H1 (cell line): ENCODE data around the gene RABL2B. TPM values are rescaled to one million over a fixed set of nuclear protein-coding genes. Genes with fewer than 3 reads are reported as not detected.

Source experiments
- CTCF ChIA-PET: fragments of 300-600 bp; sonication (Branson Sonifier 250); formaldehyde crosslinking; loops from one replicate; lab custom pipeline; 2021; ENCODE audit not compliant: partially characterized antibody; lab: Charles Lee
- POLR2A ChIA-PET: fragments of 300-600 bp; sonication (Branson Sonifier 250); formaldehyde crosslinking; loops from one replicate; lab custom pipeline; 2021; ENCODE audit warnings: inconsistent platforms; ENCODE audit not compliant: partially characterized antibody; lab: Charles Lee
- DNase-seq, 2 experiments: peaks; one replicate each; pipeline versions ENCODE4 v3.0.0 to v3.0.0-alpha.2; 2010 to 2022; ENCODE audit warnings: low spot score in 2 of 2, low read depth in 1 of 2, mixed read lengths in 1 of 2
- FAIRE-seq: peaks from 2 replicates; lab custom pipeline; 2011; peaks lifted over from hg19 to GRCh38; lab: Jason Lieb, UNC
- H2AFZ ChIP-seq: 2 replicates; pipeline ENCODE4 v1.8.1; 2012; ENCODE audit warnings: low read length, inconsistent platforms
- H2AK5ac ChIP-seq: 2 replicates; pipeline ENCODE4 v1.6.1; 2013; ENCODE audit warnings: low read depth, low read length
- H2BK120ac ChIP-seq: replicated peaks from 2 replicates; pipeline ENCODE3; 2013; ENCODE audit warnings: low read depth, low read length, inconsistent platforms
- H2BK12ac ChIP-seq: 2 replicates; pipeline ENCODE4 v1.6.1; 2013; ENCODE audit warnings: low read depth, low read length
- H2BK15ac ChIP-seq: 2 replicates; pipeline ENCODE4 v1.6.1; 2013; ENCODE audit warnings: low read length
- H2BK20ac ChIP-seq: 2 replicates; pipeline ENCODE4 v1.6.1; 2013; ENCODE audit warnings: low read length
- H2BK5ac ChIP-seq: 2 replicates; pipeline ENCODE4 v1.6.1; 2013; ENCODE audit warnings: low read depth, low read length
- H3K14ac ChIP-seq: 2 replicates; pipeline ENCODE4 v1.6.1; 2013; ENCODE audit warnings: inconsistent platforms; ENCODE audit not compliant: insufficient read length
- H3K18ac ChIP-seq: 2 replicates; pipeline ENCODE4 v1.6.1; 2013; ENCODE audit warnings: low read length; ENCODE audit errors: extremely low read depth
- H3K23ac ChIP-seq: 2 replicates; pipeline ENCODE4 v1.6.1; 2013; ENCODE audit warnings: inconsistent platforms; ENCODE audit not compliant: insufficient read length
- H3K23me2 ChIP-seq: 2 replicates; pipeline ENCODE4 v1.6.1; 2013; ENCODE audit warnings: low read depth, low read length
- H3K27ac ChIP-seq: 2 replicates; pipeline ENCODE4 v1.6.1; 2011; ENCODE audit warnings: low read depth, low read length, inconsistent platforms
- H3K27me3 ChIP-seq, 4 experiments: replicated peaks in 1 of 4; 1 replicate in 1 of 4; 2 replicates in 3 of 4; pipeline versions ENCODE4 v1.6.1 to v1.8.1; 2011 to 2013; ENCODE audit warnings: low read length in 3 of 4, mild to moderate bottlenecking in 3 of 4, inconsistent platforms in 2 of 4, mixed read lengths in 2 of 4, moderate library complexity in 1 of 4; ENCODE audit not compliant: control insufficient read depth in 3 of 4, insufficient read depth in 3 of 4; ENCODE audit errors: extremely low read depth in 1 of 4
- H3K36me3 ChIP-seq, 4 experiments: 2 replicates each; pipeline versions ENCODE4 v1.6.1 to v1.8.1; 2011 to 2013; ENCODE audit warnings: mild to moderate bottlenecking in 4 of 4, low read length in 3 of 4, moderate library complexity in 2 of 4, control low read depth in 1 of 4, inconsistent platforms in 1 of 4; ENCODE audit not compliant: insufficient read depth in 4 of 4, control insufficient read depth in 2 of 4
- H3K4ac ChIP-seq: replicated peaks from 2 replicates; pipeline ENCODE3; 2013; ENCODE audit warnings: low read length, low read depth, mixed read lengths, inconsistent platforms; ENCODE audit not compliant: insufficient read length
- H3K4me1 ChIP-seq, 4 experiments: replicated peaks in 1 of 4; 1 replicate in 1 of 4; 2 replicates in 3 of 4; pipeline versions ENCODE4 v1.6.1 to v1.8.1; 2011 to 2013; ENCODE audit warnings: low read length in 3 of 4, inconsistent platforms in 2 of 4, mixed read lengths in 1 of 4; ENCODE audit not compliant: insufficient read depth in 4 of 4, control insufficient read depth in 3 of 4
- H3K4me2 ChIP-seq, 2 experiments: 2 replicates each; pipeline versions ENCODE4 v1.6.1 to v1.8.1; 2011 to 2013; ENCODE audit warnings: low read depth in 2 of 2, low read length in 2 of 2, control low read depth in 1 of 2, inconsistent platforms in 1 of 2, mild to moderate bottlenecking in 1 of 2; ENCODE audit not compliant: insufficient read depth in 1 of 2
- H3K4me3 ChIP-seq, 4 experiments: fragments of 200-600, 300-600 bp in 1 of 4; sonication (generic), shearing (Covaris generic), sonication (Bioruptor Twin) in 1 of 4; 2 replicates each; pipeline versions ENCODE4 v1.5.1 to v1.8.1; 2011 to 2016; ENCODE audit warnings: low read length in 4 of 4, low read depth in 3 of 4, control low read depth in 2 of 4, inconsistent platforms in 2 of 4, mild to moderate bottlenecking in 2 of 4, mixed read lengths in 1 of 4, moderate library complexity in 1 of 4; ENCODE audit not compliant: insufficient read depth in 2 of 4; ENCODE audit errors: extremely low read depth in 1 of 4
- H3K56ac ChIP-seq: replicated peaks from 2 replicates; pipeline ENCODE3; 2013; ENCODE audit warnings: low read depth, mild to moderate bottlenecking, mixed read lengths, low read length, inconsistent platforms; ENCODE audit not compliant: insufficient read length
- H3K79me1 ChIP-seq: 2 replicates; pipeline ENCODE4 v1.6.1; 2013; ENCODE audit warnings: low read depth, low read length, control low read depth
- H3K79me2 ChIP-seq, 2 experiments: 2 replicates each; pipeline versions ENCODE4 v1.6.1 to v1.8.1; 2012 to 2013; ENCODE audit warnings: low read length in 2 of 2, mild to moderate bottlenecking in 2 of 2, inconsistent platforms in 1 of 2; ENCODE audit not compliant: insufficient read depth in 2 of 2, control insufficient read depth in 1 of 2
- H3K9ac ChIP-seq, 4 experiments: replicated peaks in 1 of 4; 1 replicate in 1 of 4; 2 replicates in 3 of 4; pipeline versions ENCODE4 v1.6.1 to v1.8.1; 2011 to 2013; ENCODE audit warnings: low read depth in 3 of 4, low read length in 3 of 4, control low read depth in 2 of 4, mild to moderate bottlenecking in 2 of 4, moderate library complexity in 2 of 4, inconsistent platforms in 1 of 4; ENCODE audit errors: extremely low read depth in 1 of 4
- H3K9me3 ChIP-seq, 2 experiments: 2 replicates each; pipeline versions ENCODE4 v1.6.1 to v1.8.1; 2012 to 2013; ENCODE audit warnings: mild to moderate bottlenecking in 2 of 2, moderate library complexity in 2 of 2, control low read depth in 1 of 2, inconsistent platforms in 1 of 2, low read depth in 1 of 2, low read length in 1 of 2, mixed read lengths in 1 of 2; ENCODE audit not compliant: insufficient read depth in 2 of 2
- H4K20me1 ChIP-seq, 2 experiments: replicated peaks in 1 of 2; 2 replicates each; pipeline versions ENCODE3 to v1.8.1; 2011 to 2013; ENCODE audit warnings: inconsistent platforms in 2 of 2, low read length in 2 of 2, mild to moderate bottlenecking in 1 of 2; ENCODE audit not compliant: insufficient read depth in 2 of 2, control insufficient read depth in 1 of 2
- H4K5ac ChIP-seq: 2 replicates; pipeline ENCODE4 v1.6.1; 2013; ENCODE audit warnings: low read length, low read depth, mixed read lengths, inconsistent platforms; ENCODE audit not compliant: insufficient read length
- H4K8ac ChIP-seq: 2 replicates; pipeline ENCODE4 v1.8.0; 2013; ENCODE audit warnings: mild to moderate bottlenecking, moderate library complexity, low read length, inconsistent platforms; ENCODE audit not compliant: insufficient read depth; ENCODE audit errors: extremely low read depth
- H4K91ac ChIP-seq: replicated peaks from 2 replicates; pipeline ENCODE3; 2013; ENCODE audit warnings: low read length, mixed read lengths, inconsistent platforms; ENCODE audit not compliant: insufficient read length
- CHD2 ChIP-seq: IDR thresholded peaks from 2 replicates; pipeline ENCODE4 v1.6.1; 2012; ENCODE audit warnings: low read length, improper control_type of control experiment
- GABPA ChIP-seq: IDR thresholded peaks from 2 replicates; pipeline ENCODE4 v1.6.1; 2011; ENCODE audit warnings: mild to moderate bottlenecking, low read length, moderate library complexity, borderline replicate concordance; ENCODE audit not compliant: insufficient read depth
- POLR2A ChIP-seq, 2 experiments: IDR thresholded peaks; 1 replicate in 1 of 2; 2 replicates in 1 of 2; pipeline ENCODE4 v1.6.1; 2011; ENCODE audit warnings: low read depth in 2 of 2, low read length in 2 of 2, mild to moderate bottlenecking in 2 of 2; ENCODE audit errors: control extremely low read depth in 1 of 2
- RBBP5 ChIP-seq: IDR thresholded peaks from 2 replicates; pipeline ENCODE4 v1.7.1; 2012; ENCODE audit warnings: low read depth, mild to moderate bottlenecking, inconsistent platforms, low read length, moderate library complexity, borderline replicate concordance
- SAP30 ChIP-seq: fragments of 300-600 bp; sonication (generic); IDR thresholded peaks from 2 replicates; pipeline ENCODE4 v1.7.1; 2012; ENCODE audit warnings: low read length, moderate library complexity, mild to moderate bottlenecking, inconsistent platforms; ENCODE audit not compliant: insufficient read depth, insufficient replicate concordance
- SIN3A ChIP-seq, 2 experiments: IDR thresholded peaks in 1 of 2; conservative IDR thresholded peaks in 1 of 2; 2 replicates each; pipeline ENCODE4 v1.6.1; 2011 to 2012; ENCODE audit warnings: low read length in 2 of 2, improper control_type of control experiment in 1 of 2, low read depth in 1 of 2, mild to moderate bottlenecking in 1 of 2
- TAF1 ChIP-seq: IDR thresholded peaks from 2 replicates; pipeline ENCODE4 v1.6.1; 2011; ENCODE audit warnings: mild to moderate bottlenecking, low read depth, low read length
- WGBS, 2 experiments: shearing (Covaris generic) in 1 of 2; methylation state at CpG; one replicate each; pipeline versions ENCODE4 v1.1.6 to v1.1.7; 2013 to 2015; ENCODE audit warnings: low lambda C conversion rate in 2 of 2, mixed read lengths in 2 of 2, inconsistent platforms in 1 of 2, low coverage in 1 of 2, missing lambda C conversion rate in 1 of 2; ENCODE audit not compliant: insufficient replicate concordance in 2 of 2, insufficient coverage in 1 of 2, insufficient read length in 1 of 2; ENCODE audit errors: extremely low coverage in 1 of 2, missing lambda C conversion rate in 1 of 2; 5-methylcytosine and 5-hydroxymethylcytosine counted together
- polyA plus RNA-seq, 7 experiments: library from polyadenylated mRNA; depleted of rRNA in 3 of 7; stranded (reverse) in 5 of 7; unstranded in 2 of 7; fragments of >200 nt in 5 of 7; fragments of 200-250 nt in 2 of 7; gene quantifications; 1 replicate in 5 of 7; 2 replicates in 1 of 7; 4 replicates in 1 of 7; pipeline versions ENCODE4 v1.2.1 to v1.2.3, GENCODE V29; 2011 to 2013; ENCODE audit warnings: missing spikeins in 2 of 7, mixed read lengths in 2 of 7
- total RNA-seq: library from RNA; stranded (reverse); fragmentation: NEBNext Ultra II Directional; extraction: Animal tissue kit (Norgen Biotek cat#: 25700); gene quantifications from 2 replicates; pipeline ENCODE4 v1.2.1, GENCODE V29; 2021

The RABL2B gene
- total and polyA plus RNA-seq, 2 of the 8 experiments (the other 6 are each of a cell fraction or from before 2014, with no cell fraction given), result 16.2 to 26.5 TPM

DNA sequence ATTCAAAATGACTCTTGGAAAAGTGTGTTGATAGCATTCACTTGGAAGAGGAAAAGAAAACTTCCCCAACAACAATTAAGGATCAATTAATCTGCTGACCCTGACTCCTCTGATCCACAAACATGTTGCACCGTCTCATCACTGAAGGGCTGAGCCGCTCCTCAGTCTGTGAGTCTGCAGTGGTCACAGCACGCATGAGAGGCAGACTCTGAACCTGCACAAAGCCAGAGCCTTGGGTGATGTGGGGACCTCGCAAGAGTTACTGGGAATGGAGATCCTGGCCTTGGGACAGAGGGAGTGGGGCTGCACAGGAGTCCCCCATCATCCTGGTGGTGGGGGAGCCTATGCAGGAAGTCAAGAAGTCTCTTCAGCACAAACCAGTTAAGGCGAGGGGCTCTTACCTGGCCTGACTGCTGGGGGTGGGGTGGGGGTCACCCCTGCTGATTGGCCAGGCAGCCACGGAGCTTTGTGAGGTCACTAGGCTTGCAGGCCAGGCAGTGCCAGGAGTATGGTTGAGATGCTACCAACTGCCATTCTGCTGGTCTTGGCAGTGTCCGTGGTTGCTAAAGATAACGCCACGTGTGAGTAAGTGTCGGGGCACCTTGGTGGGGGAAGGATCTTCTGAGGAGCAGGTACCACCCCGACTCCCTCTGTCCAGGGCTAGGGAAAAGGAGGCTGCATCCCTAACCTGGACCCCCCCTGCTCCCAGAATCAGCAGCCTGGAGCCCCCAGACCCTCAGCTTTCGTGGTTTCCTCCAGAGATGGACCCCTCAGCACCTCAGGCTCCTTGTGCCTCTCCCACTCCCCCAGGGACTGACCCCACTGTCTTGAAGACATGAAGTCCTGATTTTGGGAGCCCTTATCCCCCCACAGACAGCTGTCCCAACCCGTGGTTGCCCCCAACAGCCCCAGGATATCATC, 45.4 kb downstream of the RABL2B start, which contains the start of gene ACR:
TSS of gene ACR (plus strand) at position 477 of the 921 bp plus-strand sequence. CDS start at position 509, 32 bp downstream.
- H3K27ac ChIP-seq, result no peak within 1 kb of the TSS
- no peak within 1 kb of the TSS for H2BK5ac ChIP-seq
- H3K18ac ChIP-seq, result no peak within 1 kb of the TSS
- no peak within 1 kb of the TSS for H3K23ac ChIP-seq
- H3K36me3 ChIP-seq, result no peaks in the 10 kb centered on the region
- H3K4me1 ChIP-seq, result no peaks in the 10 kb centered on the region
- no peaks in the 10 kb centered on the region for H3K79me2 ChIP-seq
- no peak for FAIRE-seq
- peaks cover 0 to 5% of the 10 kb centered on the region in 2 experiments for H4K20me1 ChIP-seq
- no peak within 1 kb of the TSS for H3K9ac ChIP-seq
- TF ChIP-seq TAF1 (no peak), POLR2A (IDR thresholded peaks at IDR 0.05; ENCODE audit: control extremely low read depth in 1 of 2, low read depth in 2 of 2, low read length in 2 of 2) (no peak), CHD2 (no peak), GABPA (no peak), RBBP5 (no peak), SIN3A (conservative IDR thresholded peaks at IDR 0.05 in 1 of 2, IDR thresholded peaks at IDR 0.05 in 1 of 2; ENCODE audit: low read depth in 1 of 2, low read length in 2 of 2) (no peak), SAP30 (no peak)
- peaks cover 0 to 65% (median 45%) of the 10 kb centered on the region in 4 experiments; a peak in 6 of 7 replicates for H3K27me3 ChIP-seq
- H3K4me3 ChIP-seq, result no peak within 1 kb of the TSS
- H2BK120ac ChIP-seq, result no peak within 1 kb of the TSS
- H2BK20ac ChIP-seq, result no peak within 1 kb of the TSS
- H3K14ac ChIP-seq, result no peak within 1 kb of the TSS
- no peaks in the 10 kb centered on the region for H3K23me2 ChIP-seq
- ChIA-PET CTCF (no interaction called here), POLR2A (no interaction called here)
- 75% methylated on average over 12 of the region's 13 CpGs; no CpG with 5 or more reads in 1 of the 2 experiments for WGBS, 2 experiments
- H2BK12ac ChIP-seq, result no peak within 1 kb of the TSS
- H3K79me1 ChIP-seq, result no peaks in the 10 kb centered on the region
- H4K8ac ChIP-seq, result no peak within 1 kb of the TSS
- H2BK15ac ChIP-seq, result no peak within 1 kb of the TSS
- no peak within 1 kb of the TSS for H4K5ac ChIP-seq
- H3K4ac ChIP-seq, result no peak within 1 kb of the TSS
- no peaks in the 10 kb centered on the region for H3K9me3 ChIP-seq
- no peak for DNase-seq
- no peak within 1 kb of the TSS for H3K4me2 ChIP-seq
- H2AFZ ChIP-seq, result no peak within 1 kb of the TSS
- no peak within 1 kb of the TSS for H2AK5ac ChIP-seq
- no peak within 1 kb of the TSS for H4K91ac ChIP-seq
- no peak within 1 kb of the TSS for H3K56ac ChIP-seq
